Uterus (tissue), 2 donors: ENCODE measurements around the gene CCL11.

Experiments
- POLR2A ChIP-seq, 2 donors: fragments of 450-650 bp; IDR thresholded peaks; one replicate each; pipeline ENCODE4 v1.6.1; 2016; ENCODE audit warnings: antibody characterized with exemption in 2 of 2, mild to moderate bottlenecking in 1 of 2, moderate library complexity in 1 of 2
- TF ChIP-seq, protein P1 (sequence below), 4 experiments: fragments of 200-600 bp in 2 of 4; fragments of 450-650 bp in 2 of 4; sonication (generic) in 2 of 4; IDR thresholded peaks; one replicate each; pipeline ENCODE4 v1.5.1; 2016 to 2019; ENCODE audit warnings: antibody characterized with exemption in 4 of 4, mild to moderate bottlenecking in 2 of 4, moderate library complexity in 1 of 4

DNA sequence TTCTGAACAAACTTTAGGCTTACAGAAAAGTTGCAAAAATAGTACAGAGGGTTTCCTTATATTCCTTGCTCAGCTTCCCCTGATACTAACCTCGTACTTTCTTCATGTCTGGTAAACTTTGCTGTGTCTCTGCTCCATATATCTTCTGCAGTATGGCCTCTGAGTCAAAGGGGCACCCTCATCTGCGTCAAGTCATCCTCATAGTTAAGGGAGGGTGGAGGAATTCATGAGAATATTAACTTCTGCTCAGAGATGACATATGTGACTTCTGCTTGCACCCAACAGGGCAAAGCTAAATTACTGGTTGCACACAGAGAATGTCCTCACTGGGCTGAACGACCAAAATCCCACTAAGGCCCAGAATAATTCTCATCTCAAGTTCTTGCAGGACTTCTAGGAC lies 19.8 kb upstream of the CCL11 start:
- TF ChIP-seq, protein P1, sequence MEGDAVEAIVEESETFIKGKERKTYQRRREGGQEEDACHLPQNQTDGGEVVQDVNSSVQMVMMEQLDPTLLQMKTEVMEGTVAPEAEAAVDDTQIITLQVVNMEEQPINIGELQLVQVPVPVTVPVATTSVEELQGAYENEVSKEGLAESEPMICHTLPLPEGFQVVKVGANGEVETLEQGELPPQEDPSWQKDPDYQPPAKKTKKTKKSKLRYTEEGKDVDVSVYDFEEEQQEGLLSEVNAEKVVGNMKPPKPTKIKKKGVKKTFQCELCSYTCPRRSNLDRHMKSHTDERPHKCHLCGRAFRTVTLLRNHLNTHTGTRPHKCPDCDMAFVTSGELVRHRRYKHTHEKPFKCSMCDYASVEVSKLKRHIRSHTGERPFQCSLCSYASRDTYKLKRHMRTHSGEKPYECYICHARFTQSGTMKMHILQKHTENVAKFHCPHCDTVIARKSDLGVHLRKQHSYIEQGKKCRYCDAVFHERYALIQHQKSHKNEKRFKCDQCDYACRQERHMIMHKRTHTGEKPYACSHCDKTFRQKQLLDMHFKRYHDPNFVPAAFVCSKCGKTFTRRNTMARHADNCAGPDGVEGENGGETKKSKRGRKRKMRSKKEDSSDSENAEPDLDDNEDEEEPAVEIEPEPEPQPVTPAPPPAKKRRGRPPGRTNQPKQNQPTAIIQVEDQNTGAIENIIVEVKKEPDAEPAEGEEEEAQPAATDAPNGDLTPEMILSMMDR (IDR thresholded peaks at IDR 0.05) = no peak
- no peak for TF ChIP-seq POLR2A (IDR thresholded peaks at IDR 0.05)
